Kidney epithelial cell (primary cell): ENCODE data around the gene BAMBI. TPM values are rescaled to one million over a fixed set of nuclear protein-coding genes. Genes with fewer than 3 reads are reported as not detected.
"Not testable (repeated sequence)": the region's sequence is repeated elsewhere in the genome, so short reads cannot be mapped to it uniquely, and the experiment has no call there.

Source experiments
- DNase-seq: peaks from one replicate; pipeline ENCODE4 v3.0.0-alpha.2; 2010; ENCODE audit warnings: low read depth
- H3K27me3 ChIP-seq: 2 replicates; pipeline ENCODE4 v1.6.0; 2011; ENCODE audit warnings: low read length; ENCODE audit not compliant: control insufficient read depth, insufficient read depth
- H3K36me3 ChIP-seq: 2 replicates; pipeline ENCODE4 v1.5.1; 2011; ENCODE audit warnings: low read length; ENCODE audit not compliant: control insufficient read depth, insufficient read depth
- H3K4me3 ChIP-seq: 2 replicates; pipeline ENCODE4 v1.5.1; 2011; ENCODE audit warnings: low read depth, mild to moderate bottlenecking, control low read depth, low read length
- total RNA-seq: library from RNA; depleted of rRNA; stranded (reverse); fragments of >200 nt; gene quantifications from 2 replicates; pipeline ENCODE4 v1.2.3, GENCODE V29; 2015
- TF ChIP-seq, protein P1 (sequence below): IDR thresholded peaks from 2 replicates; pipeline ENCODE4 v1.5.1; 2011; ENCODE audit warnings: mild to moderate bottlenecking, moderate library complexity, low read length, control low read depth, inconsistent platforms; ENCODE audit not compliant: insufficient read depth, poor library complexity, severe bottlenecking

BAMBI gene
- total RNA-seq, 1 donor from 2014 or later = 28.5 TPM

DNA sequence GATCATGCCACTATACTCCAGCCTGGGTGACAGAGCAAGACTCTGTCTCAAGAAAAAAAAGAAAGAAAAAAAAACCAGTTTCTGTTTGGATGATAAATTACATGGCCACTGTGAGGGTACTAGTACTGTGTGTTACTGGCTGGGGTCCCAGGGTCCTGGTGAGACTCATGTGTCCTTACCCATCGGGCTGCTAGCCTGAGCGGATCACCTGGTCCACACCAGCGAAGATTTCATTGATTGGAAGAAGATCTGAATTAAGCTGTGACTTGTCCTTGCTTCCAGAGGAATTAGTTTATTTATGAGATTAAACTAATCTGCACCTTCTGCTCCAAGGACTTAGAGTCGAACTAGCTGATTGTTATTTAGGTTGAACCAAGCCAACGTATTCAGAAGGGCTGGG lies 40.0 kb upstream of the BAMBI start:
- H3K27me3 ChIP-seq = peaks cover 2% of the 10 kb centered on the region
- no peaks in the 10 kb centered on the region for H3K36me3 ChIP-seq
- no peak overlapping the region for H3K4me3 ChIP-seq
- DNase-seq = no peak
- TF ChIP-seq, protein P1, sequence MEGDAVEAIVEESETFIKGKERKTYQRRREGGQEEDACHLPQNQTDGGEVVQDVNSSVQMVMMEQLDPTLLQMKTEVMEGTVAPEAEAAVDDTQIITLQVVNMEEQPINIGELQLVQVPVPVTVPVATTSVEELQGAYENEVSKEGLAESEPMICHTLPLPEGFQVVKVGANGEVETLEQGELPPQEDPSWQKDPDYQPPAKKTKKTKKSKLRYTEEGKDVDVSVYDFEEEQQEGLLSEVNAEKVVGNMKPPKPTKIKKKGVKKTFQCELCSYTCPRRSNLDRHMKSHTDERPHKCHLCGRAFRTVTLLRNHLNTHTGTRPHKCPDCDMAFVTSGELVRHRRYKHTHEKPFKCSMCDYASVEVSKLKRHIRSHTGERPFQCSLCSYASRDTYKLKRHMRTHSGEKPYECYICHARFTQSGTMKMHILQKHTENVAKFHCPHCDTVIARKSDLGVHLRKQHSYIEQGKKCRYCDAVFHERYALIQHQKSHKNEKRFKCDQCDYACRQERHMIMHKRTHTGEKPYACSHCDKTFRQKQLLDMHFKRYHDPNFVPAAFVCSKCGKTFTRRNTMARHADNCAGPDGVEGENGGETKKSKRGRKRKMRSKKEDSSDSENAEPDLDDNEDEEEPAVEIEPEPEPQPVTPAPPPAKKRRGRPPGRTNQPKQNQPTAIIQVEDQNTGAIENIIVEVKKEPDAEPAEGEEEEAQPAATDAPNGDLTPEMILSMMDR = no peak

GRCh38 chr10:28638392-28638791 lies 38.9 kb upstream of the BAMBI start:
- TF ChIP-seq, protein P1 = no peak
- no peak for DNase-seq
- Histone ChIP-seq H3K27me3 (peaks cover 2% of the 10 kb centered on the region), H3K4me3 (no peak overlapping the region), H3K36me3 (no peaks in the 10 kb centered on the region)

GRCh38 chr10:28640551-28640950 lies 36.8 kb upstream of the BAMBI start:
- H3K27me3 ChIP-seq = peaks cover 2% of the 10 kb centered on the region
- no peaks in the 10 kb centered on the region for H3K36me3 ChIP-seq
- TF ChIP-seq, protein P1 = no peak
- no peak overlapping the region for H3K4me3 ChIP-seq
- no peak for DNase-seq

GRCh38 chr10:28644647-28645046 lies 32.7 kb upstream of the BAMBI start:
- TF ChIP-seq, protein P1 = no peak
- peaks cover 2% of the 10 kb centered on the region for H3K27me3 ChIP-seq
- no peaks in the 10 kb centered on the region for H3K36me3 ChIP-seq
- no peak for DNase-seq
- no peak overlapping the region for H3K4me3 ChIP-seq

GRCh38 chr10:28652106-28652505 lies 25.2 kb upstream of the BAMBI start:
- H3K27me3 ChIP-seq = no peaks in the 10 kb centered on the region
- TF ChIP-seq, protein P1 = no peak
- H3K36me3 ChIP-seq = no peaks in the 10 kb centered on the region
- H3K4me3 ChIP-seq = no peak overlapping the region
- no peak for DNase-seq

DNA sequence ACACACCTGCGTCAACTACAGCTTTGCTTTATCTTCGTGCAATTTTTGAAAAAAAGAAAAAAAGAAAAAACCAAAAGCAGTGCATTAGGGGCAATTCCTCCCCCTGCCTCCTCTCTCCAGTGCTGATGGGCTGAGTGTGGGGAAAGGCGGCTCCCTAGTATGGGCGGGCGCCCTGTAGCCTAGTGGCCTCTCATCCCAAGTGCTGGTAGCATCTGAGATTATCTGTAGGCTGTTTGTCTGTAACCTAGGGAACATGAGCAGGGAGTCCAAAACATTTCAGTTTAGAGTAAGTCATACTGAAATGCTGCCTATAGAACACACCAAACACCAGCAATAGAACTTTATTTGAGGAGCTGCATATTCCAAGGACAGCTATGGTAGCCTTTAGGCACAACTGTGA lies 24.6 kb upstream of the BAMBI start:
- H3K27me3 ChIP-seq = no peaks in the 10 kb centered on the region
- H3K36me3 ChIP-seq = no peaks in the 10 kb centered on the region
- no peak for DNase-seq
- no peak overlapping the region for H3K4me3 ChIP-seq
- TF ChIP-seq, protein P1 = no peak

DNA sequence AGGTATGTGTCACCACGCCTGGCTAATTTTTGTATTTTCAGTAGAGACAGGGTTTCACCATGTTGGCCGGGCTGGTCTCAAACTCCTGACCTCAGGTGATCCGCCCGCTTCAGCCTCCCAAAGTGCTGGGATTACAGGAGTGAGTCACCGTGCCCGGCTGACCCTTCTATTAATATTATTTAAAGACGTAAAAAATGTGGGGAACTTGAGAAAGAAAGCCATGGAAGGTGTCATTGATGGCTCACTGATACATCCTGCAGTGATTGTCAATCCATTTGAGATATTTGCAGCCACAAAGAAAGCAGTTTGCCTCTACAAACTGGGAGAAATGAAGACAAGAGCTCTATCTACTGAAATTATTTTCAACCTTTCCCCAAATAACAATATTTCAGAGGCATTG lies 18.5 kb upstream of the BAMBI start:
- DNase-seq, H3K4me3 ChIP-seq, H3K36me3 ChIP-seq, H3K27me3 ChIP-seq: not testable (repeated sequence)
